Activated T-cell treated with anti-CD3 and anti-CD28 coated beads for 48 hours (primary cell): Measurements from ENCODE around the gene NGRN.
"Not testable (repeated sequence)": the region's sequence is repeated elsewhere in the genome, so short reads cannot be mapped to it uniquely, and the experiment has no call there.

Experiments
- DNase-seq: peaks from one replicate; pipeline ENCODE4 v3.0.0-alpha.2; 2020; ENCODE audit warnings: low read depth

The NGRN gene

DNA sequence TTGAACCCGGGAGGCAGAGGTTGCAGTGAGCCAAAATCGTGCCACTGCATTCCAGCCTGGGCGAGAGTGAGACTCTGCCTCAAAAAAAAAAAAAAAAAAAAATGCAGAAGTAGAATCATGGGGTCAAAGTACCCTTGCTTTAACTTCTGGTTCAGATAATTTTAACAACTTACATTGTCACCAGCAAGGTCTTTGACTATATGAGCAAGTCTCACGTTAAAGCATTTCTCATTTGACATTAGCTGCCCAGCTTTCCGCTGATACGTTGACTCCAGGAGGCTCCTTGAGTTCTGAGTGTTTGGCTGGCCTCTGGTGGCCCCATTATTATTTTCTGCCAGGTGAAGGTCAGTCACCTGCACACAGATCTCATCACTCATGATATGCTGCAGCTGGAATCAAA lies 16.2 kb downstream of the NGRN start:
- not testable (repeated sequence) for DNase-seq

DNA sequence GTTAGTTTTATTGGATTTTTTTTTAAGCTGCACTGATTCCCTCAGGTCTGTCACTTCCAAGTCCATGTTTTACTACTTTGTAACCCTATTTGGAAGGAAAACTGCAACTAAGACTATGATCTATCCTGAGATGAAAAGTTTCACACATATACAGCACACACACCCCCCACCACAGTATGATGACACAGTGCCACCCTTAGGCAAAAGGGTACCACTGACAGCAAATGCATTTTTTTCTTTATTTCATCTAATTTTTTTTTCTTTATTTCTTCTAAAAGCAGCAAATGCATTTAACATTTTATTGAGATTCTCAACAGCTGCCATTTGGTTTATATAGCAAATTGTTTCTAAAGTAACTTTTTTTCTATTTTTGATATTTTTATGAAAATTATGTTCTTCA lies 21.2 kb downstream of the NGRN start:
- no peak for DNase-seq

DNA sequence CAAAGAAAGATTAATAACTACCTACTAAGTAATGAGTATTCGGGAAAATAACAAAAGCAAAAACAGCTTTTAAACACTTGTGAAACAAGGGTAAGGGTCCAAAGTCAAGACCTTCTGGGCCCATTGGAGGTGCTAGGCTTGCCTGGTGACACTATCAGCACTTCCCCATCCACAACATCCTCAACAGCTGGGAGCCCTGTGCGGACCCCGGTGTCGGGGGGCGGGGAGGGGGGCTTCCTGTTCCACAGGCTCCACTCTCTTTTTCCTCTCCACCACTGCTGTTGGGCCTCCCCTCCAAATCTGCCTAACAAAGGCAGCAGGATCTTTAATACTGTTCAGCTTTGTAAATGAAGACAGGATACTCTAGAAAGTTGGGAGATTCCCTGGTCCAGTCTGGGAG lies 21.6 kb downstream of the NGRN start:
- DNase-seq = no peak

DNA sequence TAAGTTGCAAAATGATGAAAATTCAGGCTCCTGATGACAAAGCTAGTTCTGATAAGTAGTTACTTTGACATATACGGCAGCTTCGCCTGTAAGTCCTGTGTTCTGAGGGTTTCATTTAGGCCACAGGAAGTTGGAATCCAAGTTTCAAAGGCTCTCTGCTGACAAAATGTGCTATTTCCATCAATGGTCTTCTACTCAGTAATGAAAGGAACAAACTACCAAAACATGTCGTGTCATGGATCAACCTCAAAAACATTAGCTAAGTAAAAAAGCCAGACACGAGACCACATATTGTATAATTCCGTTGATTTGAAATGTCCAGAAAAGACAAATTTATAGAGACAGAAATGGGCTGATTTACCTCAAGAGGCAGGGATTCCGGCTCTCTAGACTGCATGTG lies 22.5 kb downstream of the NGRN start:
- DNase-seq = no peak

DNA sequence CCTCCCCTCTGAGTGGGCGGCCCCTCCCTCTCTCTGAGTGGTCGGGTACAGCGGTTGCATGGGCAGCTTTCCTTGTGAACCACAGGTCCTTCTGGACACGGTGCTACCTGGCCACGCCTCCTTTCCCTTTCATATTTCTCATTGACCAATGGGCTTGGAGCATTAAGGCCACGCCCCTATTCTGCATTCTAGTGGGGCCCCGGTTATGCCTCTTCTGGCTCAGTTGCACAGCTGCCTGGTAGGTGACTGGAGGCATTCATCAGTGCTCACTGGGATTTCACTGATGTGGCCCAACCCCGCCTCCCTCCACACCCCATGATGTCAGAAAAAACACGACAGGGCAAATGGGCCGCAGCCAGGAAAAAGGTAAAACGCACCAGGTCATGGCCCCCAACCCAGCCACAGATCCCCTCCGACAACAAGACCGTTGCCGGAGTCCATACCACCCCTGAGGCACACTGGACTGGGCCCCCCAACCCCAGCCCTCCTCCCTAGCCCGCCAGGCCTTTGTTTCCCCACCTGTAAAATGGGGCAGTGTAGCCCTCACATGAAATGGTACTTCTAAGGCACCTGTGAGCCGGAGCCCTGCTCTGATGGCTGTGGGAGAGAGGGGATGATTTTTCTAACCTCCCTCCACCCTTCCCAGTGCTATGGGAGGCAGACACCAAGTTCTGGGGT lies 26.3 kb downstream of the NGRN start:
- DNase-seq = peak; percentile 13

DNA sequence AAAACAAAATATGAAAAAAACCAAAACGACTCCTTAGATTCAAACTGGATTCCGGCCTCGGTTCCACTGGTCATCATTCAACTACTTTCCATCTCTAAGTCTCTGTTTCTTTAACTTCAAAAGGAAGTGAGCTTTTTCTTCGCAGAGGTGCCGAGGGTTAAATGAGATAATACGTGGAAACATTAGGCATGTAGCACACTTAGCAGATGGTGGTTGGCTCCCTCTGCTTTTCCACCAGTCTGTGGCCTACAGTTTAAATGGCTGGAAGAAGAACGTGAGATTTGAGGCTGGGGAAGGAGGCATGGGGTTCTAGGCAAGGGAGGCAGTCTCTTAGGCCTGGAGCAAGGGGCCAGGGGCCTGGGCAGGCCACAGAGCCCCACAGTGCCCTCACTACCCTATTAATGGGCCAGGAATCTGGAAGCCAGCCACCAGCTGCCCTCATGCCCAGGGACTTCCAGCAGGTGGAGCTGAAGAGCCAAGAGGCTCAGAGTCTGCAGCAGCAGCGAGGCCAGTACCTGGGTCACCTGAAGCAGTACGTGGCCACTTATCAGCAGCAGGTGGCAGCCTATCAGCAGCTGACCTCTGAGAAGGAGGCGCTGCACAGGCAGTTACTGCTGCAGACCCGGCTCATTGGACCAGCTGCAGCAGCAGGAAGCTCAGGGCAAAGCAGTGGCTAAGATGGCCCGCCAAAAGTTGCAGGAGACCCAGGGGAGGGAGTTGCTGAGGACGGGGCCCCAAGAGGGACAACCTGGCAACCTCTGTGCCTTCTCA lies 27.8 kb downstream of the NGRN start:
- DNase-seq = peak; percentile 70

DNA sequence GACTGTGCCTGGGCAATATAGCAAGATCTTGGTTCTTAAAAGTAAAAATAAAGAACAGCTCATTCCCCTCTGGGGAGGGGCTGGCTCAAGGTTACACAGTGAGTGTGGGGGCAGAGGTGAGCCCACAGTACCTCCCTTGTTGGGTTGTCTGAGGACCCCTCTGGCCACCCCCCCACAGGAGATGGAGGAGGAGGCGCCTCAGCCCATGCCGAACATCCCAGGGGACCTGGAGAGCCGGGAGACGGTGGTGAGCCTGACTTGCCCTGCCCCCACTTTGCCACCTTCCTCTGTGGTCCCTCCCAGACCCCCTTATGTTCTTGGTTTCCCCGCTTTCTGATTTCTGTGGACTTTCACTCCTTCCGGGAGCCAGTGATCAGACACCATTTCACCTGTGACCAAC lies 28.7 kb downstream of the NGRN start:
- DNase-seq = no peak

DNA sequence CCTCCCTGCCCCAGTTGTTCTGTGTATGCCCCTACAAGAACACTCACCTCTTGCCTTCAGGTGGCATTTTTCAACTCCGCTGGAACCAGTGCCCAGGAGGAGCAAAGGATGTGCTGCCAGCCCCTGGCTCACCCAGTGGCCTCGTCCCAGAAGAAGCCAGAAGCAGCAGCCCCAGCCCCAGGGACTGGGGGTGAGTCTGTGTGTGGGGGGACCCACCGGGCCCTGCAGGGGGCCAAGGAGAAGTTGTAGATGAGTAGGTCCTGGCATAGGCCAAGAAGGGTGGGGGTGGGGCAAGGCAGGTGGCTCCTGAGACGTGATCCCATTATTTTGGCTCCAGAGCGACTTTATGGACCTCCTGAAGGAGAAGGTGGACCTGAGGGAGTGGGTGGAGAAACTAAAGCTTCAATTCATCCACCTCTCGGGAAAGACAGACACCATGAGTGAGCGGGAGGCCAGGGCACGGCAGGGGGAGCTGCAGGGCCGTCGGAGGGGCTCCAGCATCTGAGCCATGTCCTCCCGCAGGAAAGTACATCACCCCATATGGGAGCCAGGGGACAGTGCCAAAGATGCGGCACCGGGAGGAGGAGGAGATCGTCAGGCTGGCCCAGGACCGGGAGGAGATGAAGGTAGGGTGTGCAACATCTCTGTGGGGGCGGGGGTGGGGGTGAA lies 29.3 kb downstream of the NGRN start:
- no peak for DNase-seq

DNA sequence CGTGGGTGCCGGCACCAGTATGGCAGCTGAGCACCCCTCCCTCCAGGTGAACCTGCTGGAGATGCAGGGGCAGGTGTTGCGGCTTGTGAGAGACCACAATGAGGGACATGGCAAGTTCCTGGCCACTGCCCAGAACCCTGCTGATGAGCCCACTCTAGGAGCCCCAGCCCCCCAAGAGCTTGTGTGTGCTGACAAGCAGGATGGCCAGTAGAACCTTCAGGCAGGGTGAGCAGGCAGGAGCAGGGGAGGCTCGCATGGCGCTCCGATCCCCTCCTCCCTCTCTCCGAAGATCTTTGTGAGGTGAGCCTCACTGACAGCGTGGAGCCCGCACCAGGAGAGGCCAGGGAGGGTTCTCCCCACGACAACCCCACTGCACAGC lies 29.8 kb downstream of the NGRN start:
- DNase-seq = no peak

DNA sequence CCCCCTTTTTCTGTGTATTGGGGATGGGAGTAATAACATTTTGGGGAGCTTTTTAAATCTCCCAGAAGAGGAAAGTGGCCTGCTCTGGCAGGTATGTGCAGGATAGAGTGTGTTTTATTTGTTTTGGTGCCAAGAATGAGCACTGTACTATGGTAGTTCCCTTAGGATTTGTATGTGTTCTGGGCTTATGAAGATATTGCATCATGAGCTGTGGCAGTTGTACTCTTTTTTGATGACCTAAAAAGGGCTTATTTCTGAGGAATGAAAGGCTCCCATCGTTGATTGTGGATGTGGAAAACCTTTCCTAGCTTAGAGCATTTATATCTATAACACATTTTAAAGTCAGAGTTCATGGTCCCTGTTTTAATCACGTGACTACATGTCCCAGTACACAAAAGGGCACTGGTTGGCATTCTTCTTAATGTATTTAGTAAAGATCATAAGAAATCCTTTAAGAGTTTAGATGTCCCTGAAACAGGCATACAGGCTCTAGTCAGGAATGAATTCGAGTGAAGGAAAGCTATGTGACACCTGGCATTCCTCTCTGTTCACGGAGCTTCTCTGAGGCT lies 30.9 kb downstream of the NGRN start:
- DNase-seq = not testable (repeated sequence)

DNA sequence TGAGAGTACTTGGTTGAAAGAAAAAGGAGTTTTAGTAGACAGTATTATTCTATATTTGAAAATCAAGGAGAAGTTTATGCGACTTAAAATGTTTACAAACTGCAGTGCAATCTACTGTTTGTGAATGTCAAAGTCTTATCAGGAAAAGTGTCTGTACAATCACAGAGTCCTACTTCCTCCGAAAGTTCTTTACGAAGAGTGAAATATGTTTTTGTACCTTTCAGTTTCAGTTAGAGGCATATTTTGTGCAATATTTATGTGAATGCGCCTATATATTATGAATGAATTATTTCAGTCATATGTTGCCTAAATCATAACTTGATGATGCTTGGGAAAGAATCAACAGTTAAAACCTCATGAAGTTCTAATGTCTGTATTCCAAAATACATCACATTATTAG lies 31.5 kb downstream of the NGRN start:
- DNase-seq = no peak

DNA sequence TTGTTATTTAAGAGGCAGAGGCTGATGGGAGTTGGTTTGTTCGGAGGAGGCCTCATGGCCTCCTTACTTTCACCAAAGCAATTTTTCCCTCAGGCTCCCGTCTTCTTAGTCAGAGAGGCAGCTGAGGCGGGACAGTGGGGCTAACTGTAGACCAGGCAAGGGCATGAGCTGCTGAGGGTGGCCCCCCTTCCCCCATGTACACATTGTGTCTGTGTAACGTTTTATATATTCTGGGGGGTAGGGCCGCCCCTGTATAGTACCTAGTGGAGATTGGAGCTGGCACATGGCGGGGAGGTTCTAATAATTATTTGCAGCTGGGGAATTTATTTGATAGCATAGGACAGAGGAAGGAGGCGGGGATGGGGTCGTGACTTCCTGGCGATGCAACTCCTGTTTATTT lies 35.1 kb downstream of the NGRN start:
- DNase-seq = no peak

DNA sequence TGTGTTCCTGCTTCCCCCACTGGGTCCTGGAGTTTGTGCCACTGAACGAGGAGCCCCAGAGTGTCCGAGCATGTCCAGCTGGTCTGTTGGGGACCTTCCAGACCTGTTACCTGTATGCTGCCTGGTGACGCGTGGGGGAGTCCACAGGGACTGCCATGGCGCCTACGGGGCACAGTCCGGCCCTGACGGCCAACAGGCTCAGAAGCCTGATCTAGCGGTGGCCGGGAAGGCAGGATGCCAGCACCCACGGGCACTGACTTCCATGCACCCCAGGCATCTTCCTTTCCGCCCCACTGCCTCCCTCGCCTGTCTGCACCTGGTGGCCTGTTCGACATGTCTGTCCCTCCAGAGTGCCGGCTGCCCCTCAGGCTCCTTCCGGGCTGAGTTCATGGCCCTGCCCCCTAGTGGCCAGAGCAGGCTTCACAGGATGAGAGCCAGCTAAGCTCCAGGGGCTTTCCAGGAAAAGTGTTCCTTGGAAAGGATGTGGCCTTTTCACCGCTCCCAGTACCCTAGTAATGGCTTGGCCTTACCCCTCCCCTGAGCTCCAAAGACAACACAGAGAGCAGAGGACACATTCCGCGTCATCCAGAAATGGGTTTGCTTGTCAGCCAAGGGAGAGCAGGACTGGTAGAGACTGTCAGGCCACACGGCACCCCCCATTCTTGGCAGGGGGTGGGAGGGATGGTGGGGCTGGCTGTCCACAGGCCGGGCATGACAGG lies 35.7 kb downstream of the NGRN start:
- peak; percentile 56 for DNase-seq

DNA sequence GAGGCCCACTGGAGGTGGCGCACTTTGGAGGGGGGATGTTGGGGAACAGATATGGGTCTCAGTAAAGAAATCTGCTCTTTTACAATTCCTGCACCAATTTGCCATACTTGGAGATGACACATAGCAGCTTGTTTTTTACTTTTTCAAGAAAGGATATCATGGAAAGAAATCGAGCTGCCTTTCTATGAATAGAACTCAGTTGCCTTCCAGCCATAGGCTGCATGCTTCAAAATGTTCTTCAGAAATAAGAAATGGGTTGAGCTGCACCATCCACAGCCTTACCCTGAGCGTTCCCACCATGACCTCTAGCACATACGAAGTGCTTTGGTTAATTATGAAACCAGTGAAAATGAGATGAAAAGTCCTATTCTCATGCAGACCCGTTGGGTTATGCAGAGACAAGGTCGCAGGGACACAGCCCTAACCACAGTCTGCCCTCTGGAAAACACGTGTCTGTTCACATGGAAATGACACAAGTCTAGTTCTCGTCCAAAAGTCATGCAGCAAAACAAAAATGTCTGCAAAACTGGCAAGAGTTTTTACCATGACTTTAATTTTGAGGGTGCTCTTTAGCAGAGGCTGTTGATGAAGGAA lies 36.3 kb downstream of the NGRN start:
- no peak for DNase-seq

DNA sequence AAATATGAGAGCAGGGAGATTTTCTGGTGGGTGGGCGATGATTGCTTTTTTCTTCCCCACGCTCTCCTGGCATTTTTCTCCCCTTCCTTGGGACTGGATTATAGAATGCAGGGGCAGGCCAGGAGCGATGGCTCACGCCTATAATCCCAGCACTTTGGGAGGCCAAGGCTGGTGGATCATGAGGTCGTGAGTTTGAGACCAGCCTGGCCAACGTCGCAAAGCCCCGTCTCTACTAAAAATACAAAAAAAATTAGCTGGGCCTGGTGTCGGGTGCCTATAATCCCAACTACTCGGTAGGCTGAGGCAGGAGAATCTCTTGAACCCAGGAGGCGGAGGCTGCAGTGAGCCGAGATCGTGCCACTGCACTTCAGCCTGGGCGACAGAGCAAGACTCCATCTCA lies 39.9 kb downstream of the NGRN start:
- DNase-seq = not testable (repeated sequence)

DNA sequence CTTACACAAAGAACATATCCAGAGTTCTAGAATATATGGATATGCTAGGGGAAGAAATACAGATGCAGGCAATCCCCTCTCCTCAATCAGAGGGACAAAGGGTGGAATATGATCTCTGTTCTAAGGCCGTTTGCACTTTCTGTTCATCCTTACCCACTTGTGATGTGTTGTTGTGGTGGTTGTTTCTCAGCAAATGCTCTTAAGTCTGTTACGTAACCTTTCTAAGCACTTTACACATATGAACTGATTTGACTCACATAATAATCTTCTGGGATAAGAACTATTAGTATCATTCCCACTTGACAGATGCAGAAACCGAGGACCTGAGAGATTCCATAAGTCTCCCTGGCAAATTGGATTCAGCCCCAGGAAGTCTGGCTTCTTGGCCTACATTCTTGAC lies 40.5 kb downstream of the NGRN start:
- no peak for DNase-seq

DNA sequence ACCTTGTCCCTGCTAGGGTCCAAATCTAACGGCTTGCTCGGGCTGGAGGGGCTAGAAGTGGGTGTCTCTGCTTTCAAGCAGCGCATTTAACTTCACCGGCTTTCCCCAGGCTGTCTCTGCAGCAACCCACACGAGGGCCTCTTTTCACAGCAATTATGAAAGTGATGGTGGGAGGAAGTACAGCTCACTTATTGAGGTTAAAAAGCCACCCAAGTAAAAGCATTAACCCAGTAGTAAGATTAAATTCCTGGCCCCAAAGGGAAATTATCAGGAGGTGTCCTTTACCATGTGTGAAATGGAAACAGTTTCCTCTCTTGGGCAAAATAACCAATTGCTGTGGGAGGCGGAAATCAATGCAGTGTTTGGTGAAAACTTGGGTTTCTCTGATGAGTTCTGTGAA lies 41.1 kb downstream of the NGRN start:
- peak; percentile 19 for DNase-seq

DNA sequence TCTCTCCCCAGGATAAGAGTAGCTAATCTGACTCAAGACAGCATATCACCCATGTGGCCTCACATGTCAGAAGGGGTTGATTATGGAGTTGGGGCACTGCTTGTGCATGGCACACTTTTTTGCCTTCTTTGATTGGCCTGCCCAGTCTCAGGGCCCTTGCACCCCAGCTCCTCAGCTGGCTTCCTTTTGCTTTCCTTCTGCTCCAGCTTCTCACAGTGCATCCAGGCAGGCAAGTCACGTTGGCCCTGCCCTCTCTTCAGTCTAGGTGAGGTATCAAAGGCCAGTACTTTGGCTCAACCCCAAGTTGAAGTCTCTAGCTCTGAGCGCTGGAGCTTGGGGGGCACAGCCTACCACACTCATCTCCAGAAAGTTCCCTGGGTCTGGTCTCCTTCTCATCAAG lies 42.2 kb downstream of the NGRN start:
- DNase-seq = no peak

DNA sequence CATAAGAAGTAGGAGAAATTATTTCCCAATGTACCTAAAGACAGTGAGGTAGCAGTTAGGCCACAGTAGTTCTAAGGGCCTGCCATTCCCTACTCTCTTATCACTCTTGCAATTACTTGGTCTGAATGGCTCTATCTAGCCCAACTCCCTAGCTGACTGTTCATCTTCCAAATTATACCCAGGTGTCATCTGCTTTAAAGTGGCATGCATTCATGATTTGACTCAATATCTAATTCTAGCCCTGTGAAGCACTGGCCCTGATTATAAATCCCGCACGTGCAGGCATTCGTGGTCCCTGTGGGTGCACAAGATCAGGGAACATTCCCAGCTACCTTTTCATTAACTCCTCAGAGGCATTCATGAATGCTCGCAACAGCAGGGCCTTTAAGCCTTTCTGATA lies 43.5 kb downstream of the NGRN start:
- DNase-seq = no peak

DNA sequence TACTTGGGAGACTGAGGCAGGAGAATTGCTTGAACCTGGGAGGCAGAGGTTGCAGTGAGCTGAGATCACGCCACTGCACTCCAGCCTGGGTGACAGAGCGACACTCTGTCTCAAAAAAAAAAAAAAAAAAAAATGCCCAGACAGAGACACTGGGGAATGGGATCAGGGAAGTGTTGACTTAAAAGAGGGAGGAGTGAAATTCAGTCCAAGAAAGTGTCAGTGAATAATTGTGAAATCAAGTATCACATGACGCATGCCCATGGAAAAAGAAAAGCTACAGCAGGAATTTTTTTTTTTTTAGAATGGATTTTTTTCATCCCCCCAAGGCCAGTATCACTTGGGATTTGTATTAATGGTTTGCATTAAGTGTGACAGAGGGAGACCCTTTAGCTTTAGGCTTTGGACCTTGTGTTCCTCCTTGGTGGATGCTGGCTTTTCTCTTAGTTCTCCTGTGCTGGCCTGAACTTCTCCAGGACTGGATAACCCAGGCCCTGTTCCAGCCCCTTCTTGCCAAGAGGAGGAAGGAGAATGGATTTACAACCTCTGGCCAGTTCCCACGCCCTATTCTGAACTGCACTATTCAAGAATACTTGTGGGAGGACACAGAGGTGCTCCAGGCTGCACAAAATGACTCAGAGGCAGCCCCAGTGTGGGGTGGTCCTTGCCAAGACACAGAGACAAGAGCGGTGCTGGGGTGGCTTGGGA lies 50.0 kb downstream of the NGRN start:
- DNase-seq = no peak

DNA sequence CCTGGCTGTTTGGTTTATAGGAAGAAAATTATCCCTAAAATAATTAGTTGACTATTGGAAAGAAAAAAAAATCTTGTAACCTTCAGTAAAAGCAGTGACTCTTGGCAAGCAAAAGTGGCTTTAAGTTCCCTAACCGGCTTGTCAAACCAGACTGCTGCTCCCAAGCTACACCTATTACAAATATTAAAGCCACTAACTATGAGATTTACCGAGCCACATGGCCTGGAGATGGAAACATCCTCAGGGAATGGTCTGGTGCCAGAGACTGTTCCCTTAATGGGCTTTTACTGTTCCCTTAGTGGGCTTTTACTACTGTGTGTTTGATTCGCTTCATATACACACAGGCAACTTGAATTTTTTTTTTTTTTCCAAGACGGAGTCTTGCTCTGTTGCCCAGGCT lies 50.7 kb downstream of the NGRN start:
- DNase-seq = no peak
